IPS-15b (cell line): ENCODE results near the gene TRMT13.

Source experiments
- H3K27me3 ChIP-seq: one replicate; pipeline ENCODE4 v1.6.1; 2013; ENCODE audit warnings: low read length; ENCODE audit not compliant: control insufficient read depth, insufficient read depth
- H3K36me3 ChIP-seq: one replicate; pipeline ENCODE4 v1.6.1; 2013; ENCODE audit warnings: low read length; ENCODE audit not compliant: control insufficient read depth, insufficient read depth
- H3K4me1 ChIP-seq: one replicate; pipeline ENCODE4 v1.6.1; 2013; ENCODE audit warnings: mild to moderate bottlenecking, low read length; ENCODE audit not compliant: control insufficient read depth, insufficient read depth
- H3K4me3 ChIP-seq: one replicate; pipeline ENCODE4 v1.5.1; 2013; ENCODE audit warnings: low read depth, low read length
- H3K9ac ChIP-seq: one replicate; pipeline ENCODE4 v1.6.1; 2013; ENCODE audit warnings: low read depth, mild to moderate bottlenecking, low read length
- H3K9me3 ChIP-seq: one replicate; pipeline ENCODE4 v1.6.1; 2013; ENCODE audit warnings: mild to moderate bottlenecking, low read length; ENCODE audit not compliant: control insufficient read depth, insufficient read depth

TRMT13 gene

DNA sequence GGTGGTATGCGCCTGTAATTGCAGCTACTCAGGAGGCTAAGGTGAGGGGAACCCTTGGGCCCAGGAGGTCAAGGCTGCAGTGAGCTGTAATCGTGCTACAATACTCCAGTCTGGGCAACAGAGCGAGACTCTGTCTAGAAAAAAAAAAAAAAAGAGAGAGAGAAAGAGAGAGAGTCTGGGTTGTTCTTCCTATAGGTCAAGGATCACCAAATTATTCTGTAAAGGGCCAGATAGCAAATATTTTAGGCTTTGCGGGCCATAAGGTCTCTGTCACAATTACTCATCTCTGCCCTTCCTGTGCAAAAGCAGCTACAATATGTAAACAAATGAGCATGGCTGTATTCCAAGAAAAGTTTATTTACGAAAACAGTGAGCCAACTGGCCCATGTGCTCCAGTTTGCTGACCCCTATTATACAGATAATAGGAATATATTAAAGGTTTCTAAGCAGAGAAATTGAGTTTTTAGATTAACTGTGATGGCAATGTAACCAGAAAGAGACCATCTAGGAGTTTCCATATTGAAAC, 2.3 kb upstream of the TRMT13 start:
- peaks cover 3% of the 10 kb centered on the region for H3K4me1 ChIP-seq
- no peak overlapping the region for H3K9ac ChIP-seq
- no peak overlapping the region for H3K4me3 ChIP-seq
- H3K27me3 ChIP-seq, result no peaks in the 10 kb centered on the region
- H3K36me3 ChIP-seq, result no peaks in the 10 kb centered on the region
- H3K9me3 ChIP-seq, result no peaks in the 10 kb centered on the region

DNA sequence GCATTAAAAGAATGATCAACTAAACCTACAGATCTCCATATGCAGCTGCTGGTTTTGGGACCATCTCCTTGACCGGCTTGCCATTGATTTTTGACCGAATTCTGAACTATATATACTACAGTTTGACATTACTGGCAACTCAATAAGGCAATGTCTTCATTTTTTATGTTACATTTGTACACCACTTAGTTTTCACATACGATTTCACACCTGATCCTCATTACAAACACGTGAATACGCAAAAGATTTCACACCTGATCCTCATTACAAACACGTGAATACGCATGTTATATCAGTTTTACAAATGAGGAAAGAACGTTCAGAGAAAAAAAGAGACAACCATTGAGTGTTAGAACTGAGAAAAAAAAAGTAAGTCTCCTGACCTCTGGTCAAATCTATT, 1.3 kb upstream of the TRMT13 start:
- Histone ChIP-seq H3K4me3 (peak overlapping the region; percentile 99), H3K4me1 (peaks cover 3% of the 10 kb centered on the region), H3K27me3 (no peaks in the 10 kb centered on the region), H3K36me3 (no peaks in the 10 kb centered on the region), H3K9ac (peak overlapping the region; percentile 96), H3K9me3 (no peaks in the 10 kb centered on the region)

DNA sequence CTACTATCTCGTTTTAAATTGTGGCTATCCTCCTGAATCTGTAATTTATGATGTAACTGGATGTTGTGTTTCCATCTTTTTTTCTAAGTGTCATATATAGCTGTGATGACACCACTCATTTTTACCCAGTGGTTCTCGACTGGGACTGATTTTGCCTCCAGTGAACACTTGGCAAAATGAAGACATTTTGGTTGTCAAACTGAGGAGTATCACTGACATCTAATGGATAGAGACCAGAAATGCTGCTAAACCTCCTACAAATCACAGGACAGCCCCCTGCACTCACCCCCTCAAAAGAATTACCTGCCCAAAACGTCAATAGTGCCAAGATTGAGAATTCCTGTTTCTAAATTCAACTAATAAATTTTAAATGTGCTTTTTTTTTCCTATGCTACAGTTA, 1.9 kb downstream of the TRMT13 start:
- no peaks in the 10 kb centered on the region for H3K36me3 ChIP-seq
- no peaks in the 10 kb centered on the region for H3K27me3 ChIP-seq
- H3K4me3 ChIP-seq, result no peak overlapping the region
- H3K9me3 ChIP-seq, result no peaks in the 10 kb centered on the region
- H3K4me1 ChIP-seq, result peaks cover 3% of the 10 kb centered on the region
- H3K9ac ChIP-seq, result no peak overlapping the region

DNA sequence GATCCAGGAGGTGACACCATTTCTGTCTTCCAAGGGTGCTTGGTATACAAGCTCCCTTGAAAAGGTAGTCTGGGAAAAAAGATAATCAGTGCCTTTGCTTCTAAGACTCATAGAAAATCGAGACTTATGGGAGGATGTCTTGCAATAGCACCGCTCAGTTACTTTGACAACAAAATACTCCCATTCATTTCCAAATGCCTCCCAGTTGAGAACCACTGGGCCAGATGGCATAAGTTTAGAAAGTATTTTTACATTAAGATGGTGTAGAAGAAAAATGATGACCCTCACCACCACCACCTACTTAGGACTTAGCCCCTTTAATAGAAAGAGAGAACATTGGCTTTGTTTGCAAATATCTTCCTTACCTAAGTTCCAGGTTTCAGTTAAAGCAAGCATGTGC, 4.6 kb downstream of the TRMT13 start:
- H3K27me3 ChIP-seq, result no peaks in the 10 kb centered on the region
- no peaks in the 10 kb centered on the region for H3K9me3 ChIP-seq
- H3K36me3 ChIP-seq, result peaks cover 4% of the 10 kb centered on the region
- no peak overlapping the region for H3K4me3 ChIP-seq
- H3K9ac ChIP-seq, result no peak overlapping the region
- no peaks in the 10 kb centered on the region for H3K4me1 ChIP-seq

DNA sequence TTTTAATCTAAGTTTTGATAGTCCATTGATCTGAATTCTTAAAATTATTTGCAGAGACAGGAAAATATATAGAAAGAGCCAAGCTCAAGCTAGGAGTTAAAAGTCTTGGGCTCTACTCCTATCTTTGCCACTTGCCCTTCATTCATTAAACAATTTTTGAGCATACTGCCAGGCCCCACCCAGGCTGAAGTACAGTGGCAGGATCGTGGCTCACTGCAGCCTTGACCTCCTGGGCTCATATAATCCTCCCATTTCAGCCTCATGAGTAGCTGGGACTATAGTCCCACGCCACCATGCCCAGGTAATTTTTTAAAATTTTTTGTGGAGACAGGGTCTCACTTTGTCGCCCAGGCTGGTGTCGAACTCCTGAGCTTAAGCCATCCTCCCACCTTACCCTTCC, 8.2 kb downstream of the TRMT13 start:
- no peak overlapping the region for H3K4me3 ChIP-seq
- H3K27me3 ChIP-seq, result no peaks in the 10 kb centered on the region
- peaks cover 4% of the 10 kb centered on the region for H3K36me3 ChIP-seq
- no peaks in the 10 kb centered on the region for H3K4me1 ChIP-seq
- H3K9ac ChIP-seq, result no peak overlapping the region
- H3K9me3 ChIP-seq, result no peaks in the 10 kb centered on the region

DNA sequence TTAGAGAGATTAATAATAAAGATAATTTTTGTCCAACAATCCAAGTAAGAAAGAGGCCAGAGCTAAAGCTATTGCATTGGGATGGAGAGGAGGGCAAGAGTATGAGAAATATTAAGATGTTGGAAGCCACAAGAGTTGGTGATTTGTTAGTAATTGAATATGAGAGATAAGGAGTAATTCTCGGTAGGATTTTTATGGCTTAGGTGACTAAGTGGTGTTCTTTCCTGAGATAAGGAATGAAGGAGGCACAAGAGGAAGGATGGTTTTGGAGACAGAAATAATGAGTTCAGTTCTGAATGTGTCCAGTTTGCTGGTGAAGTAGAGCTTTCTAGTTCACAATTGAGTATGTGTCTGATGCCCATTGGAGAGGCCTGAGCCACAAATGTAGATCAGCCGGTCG, 9.4 kb downstream of the TRMT13 start:
- H3K4me3 ChIP-seq, result no peak overlapping the region
- no peak overlapping the region for H3K9ac ChIP-seq
- no peaks in the 10 kb centered on the region for H3K4me1 ChIP-seq
- no peaks in the 10 kb centered on the region for H3K9me3 ChIP-seq
- H3K27me3 ChIP-seq, result no peaks in the 10 kb centered on the region
- peaks cover 4% of the 10 kb centered on the region for H3K36me3 ChIP-seq

DNA sequence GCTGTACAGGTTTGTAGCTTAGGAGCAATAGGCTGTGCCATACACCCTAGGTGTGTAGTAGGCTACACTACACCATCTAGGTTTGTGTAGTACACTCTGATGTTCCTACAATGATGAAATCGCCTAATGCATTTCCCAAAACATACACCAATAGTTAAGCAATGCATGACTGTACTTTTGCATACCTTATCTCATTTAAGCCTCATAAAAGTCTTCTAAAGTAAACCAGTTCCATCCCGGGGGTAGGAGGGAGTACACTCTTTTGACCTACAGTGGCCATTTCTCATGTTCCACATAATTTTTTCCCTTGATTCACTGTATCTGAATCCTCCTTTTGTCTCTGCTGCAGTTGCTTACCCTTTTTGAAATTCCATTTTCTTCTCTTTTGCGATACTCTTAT, 12.2 kb downstream of the TRMT13 start:
- Histone ChIP-seq H3K9ac (no peak overlapping the region), H3K36me3 (peaks cover 2% of the 10 kb centered on the region), H3K9me3 (no peaks in the 10 kb centered on the region), H3K27me3 (no peaks in the 10 kb centered on the region), H3K4me3 (no peak overlapping the region), H3K4me1 (no peaks in the 10 kb centered on the region)

DNA sequence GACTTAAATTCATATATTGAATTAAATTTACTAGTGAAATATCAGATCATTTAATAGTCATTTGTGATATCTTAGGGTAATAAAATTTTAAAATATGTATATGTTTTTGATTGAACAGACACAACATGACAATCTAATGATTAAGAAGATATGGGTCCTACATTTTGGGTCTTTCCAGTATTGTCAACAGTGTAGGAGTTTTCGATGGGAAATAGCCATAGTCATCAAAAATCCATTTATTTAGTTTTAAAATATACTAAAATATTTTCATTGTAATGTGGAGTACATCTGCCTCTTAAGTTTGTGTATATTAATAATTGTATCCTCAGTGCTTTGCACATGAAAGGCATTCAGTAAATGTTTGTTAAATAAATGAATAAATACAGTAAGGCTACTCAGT, 14.0 kb downstream of the TRMT13 start:
- Histone ChIP-seq H3K9ac (no peak overlapping the region), H3K36me3 (no peaks in the 10 kb centered on the region), H3K4me1 (no peaks in the 10 kb centered on the region), H3K4me3 (no peak overlapping the region), H3K9me3 (no peaks in the 10 kb centered on the region), H3K27me3 (no peaks in the 10 kb centered on the region)

DNA sequence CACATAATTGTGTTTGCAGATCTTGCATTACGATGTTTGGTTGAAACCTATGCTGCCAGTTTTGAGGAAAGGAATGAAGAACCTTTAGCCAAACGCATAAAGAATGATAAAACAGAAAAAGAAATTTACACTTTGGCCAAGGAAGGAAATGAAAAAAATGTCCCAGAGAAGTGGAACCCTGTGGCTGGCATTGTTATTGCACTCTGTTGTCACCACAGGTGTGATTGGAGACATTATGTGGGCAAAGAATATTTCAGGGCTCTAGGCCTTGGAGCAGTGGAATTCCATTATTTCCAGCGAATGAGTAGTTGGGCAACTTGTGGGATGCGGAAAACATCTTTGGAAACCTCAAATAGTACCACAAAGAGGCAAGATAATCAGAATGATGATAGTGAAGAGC, 14.9 kb downstream of the TRMT13 start:
- no peak overlapping the region for H3K4me3 ChIP-seq

DNA sequence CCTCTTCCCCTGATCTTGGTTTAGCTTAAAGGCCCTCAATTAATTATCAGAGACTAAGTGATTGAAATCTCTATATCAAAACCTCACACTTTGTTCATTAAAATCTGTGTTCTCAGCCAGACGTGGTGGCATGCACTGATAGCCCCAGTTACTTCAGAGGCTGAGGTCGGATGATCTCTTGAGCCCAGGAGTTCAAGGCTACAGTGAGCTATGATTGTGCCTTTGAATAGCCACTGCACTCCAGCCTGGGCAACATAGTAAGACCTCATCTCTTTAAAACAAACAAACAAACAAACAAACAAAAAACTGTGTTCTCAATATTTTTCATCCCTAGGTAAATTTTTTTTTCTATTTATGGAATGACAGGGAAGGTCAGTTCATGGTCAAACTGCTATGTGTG, 18.7 kb downstream of the TRMT13 start:
- Histone ChIP-seq H3K9ac (no peak overlapping the region), H3K9me3 (no peaks in the 10 kb centered on the region), H3K4me1 (no peaks in the 10 kb centered on the region), H3K4me3 (no peak overlapping the region), H3K27me3 (no peaks in the 10 kb centered on the region), H3K36me3 (no peaks in the 10 kb centered on the region)

More for the DNA sequence above, 14.9 kb downstream of the TRMT13 start:
- H3K9ac ChIP-seq, result no peak overlapping the region
- no peaks in the 10 kb centered on the region for H3K4me1 ChIP-seq
- no peaks in the 10 kb centered on the region for H3K9me3 ChIP-seq
- H3K36me3 ChIP-seq, result no peaks in the 10 kb centered on the region
- H3K27me3 ChIP-seq, result no peaks in the 10 kb centered on the region

DNA sequence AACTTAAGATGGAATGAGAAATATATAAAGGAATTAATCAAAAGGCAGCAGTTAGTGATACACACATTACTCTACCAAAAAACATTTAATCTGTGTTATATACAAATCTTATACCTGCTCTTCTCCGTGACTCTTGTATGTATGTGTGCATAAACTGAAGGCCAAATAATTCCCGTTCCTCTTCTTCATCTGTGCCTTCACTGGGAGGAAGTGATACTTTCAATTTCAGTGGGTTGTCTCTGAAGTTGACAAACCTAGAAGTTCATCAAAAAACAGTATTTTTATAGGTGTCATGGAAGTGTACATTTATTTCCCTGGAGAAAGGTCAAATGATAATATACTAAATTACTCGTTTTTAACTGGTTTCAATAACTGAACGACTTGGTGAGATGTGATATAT, 19.3 kb downstream of the TRMT13 start:
- H3K36me3 ChIP-seq, result no peaks in the 10 kb centered on the region
- no peaks in the 10 kb centered on the region for H3K27me3 ChIP-seq
- no peaks in the 10 kb centered on the region for H3K9me3 ChIP-seq
- H3K9ac ChIP-seq, result no peak overlapping the region
- no peaks in the 10 kb centered on the region for H3K4me1 ChIP-seq
- no peak overlapping the region for H3K4me3 ChIP-seq

DNA sequence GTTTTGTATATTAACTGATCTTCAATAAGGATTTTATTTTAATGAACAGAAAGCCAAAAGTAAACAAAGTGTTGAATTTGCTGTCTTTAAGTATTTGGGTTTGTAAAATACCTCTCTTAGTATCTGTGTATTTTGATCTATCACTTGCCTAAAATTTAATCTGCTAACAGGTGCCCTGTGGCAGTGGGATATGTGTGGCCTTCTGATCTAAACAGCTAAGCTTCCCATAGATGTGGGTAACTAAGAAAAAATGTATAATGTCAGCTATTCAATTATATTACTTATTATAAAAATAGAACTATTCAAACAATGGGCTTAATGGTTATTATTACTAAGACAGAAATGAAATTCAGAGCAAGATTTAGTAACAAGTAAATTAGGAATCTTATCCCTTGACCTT, 29.9 kb downstream of the TRMT13 start:
- no peaks in the 10 kb centered on the region for H3K27me3 ChIP-seq
- H3K4me1 ChIP-seq, result no peaks in the 10 kb centered on the region
- H3K9ac ChIP-seq, result no peak overlapping the region
- no peak overlapping the region for H3K4me3 ChIP-seq
- H3K9me3 ChIP-seq, result no peaks in the 10 kb centered on the region
- no peaks in the 10 kb centered on the region for H3K36me3 ChIP-seq

DNA sequence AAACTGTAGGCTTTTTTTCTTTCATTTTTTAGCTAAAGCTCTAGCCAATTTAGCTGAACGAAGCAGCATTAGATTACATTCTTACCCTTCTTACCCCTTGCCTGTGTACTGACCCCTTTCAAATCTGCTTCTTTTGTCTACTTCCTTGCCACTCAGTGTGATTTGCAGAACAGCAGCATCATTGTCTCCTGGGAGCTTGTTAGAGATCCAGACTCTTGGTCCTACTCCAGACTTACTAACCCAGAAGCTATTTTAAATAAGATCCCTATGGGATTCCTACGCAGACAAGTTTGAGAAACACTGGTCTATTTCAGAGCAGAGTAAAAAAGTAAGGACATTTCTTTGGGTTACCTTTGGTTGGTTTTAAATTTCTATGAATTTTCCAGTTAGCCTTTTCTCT, 31.3 kb downstream of the TRMT13 start:
- no peak overlapping the region for H3K4me3 ChIP-seq
- H3K27me3 ChIP-seq, result no peaks in the 10 kb centered on the region
- no peaks in the 10 kb centered on the region for H3K36me3 ChIP-seq
- no peaks in the 10 kb centered on the region for H3K9me3 ChIP-seq
- no peak overlapping the region for H3K9ac ChIP-seq
- H3K4me1 ChIP-seq, result no peaks in the 10 kb centered on the region
